Glutamatergic neuron (in vitro differentiated cells): ENCODE measurements around the gene PREP. TPM values are rescaled to one million over a fixed set of nuclear protein-coding genes. Genes with fewer than 3 reads are reported as not detected.
A peak's percentile ranks its signal among the peaks of the same experiment; 100 is the strongest.

Experiments used
- DNase-seq: peaks from one replicate; pipeline ENCODE4 v3.0.0; 2022
- H3K27ac Mint-ChIP-seq: one replicate; pipeline ENCODE4 v1.8.0; 2020; ENCODE audit warnings: mild to moderate bottlenecking, mixed read lengths, inconsistent platforms; ENCODE audit not compliant: unreplicated experiment
- H3K27me3 Mint-ChIP-seq: one replicate; pipeline ENCODE4 v1.8.0; 2020; ENCODE audit warnings: mild to moderate bottlenecking, moderate library complexity, mixed read lengths, inconsistent platforms; ENCODE audit not compliant: unreplicated experiment
- H3K36me3 Mint-ChIP-seq: one replicate; pipeline ENCODE4 v1.8.0; 2020; ENCODE audit warnings: mild to moderate bottlenecking, mixed read lengths, inconsistent platforms; ENCODE audit not compliant: unreplicated experiment
- H3K4me1 Mint-ChIP-seq: one replicate; pipeline ENCODE4 v1.8.0; 2020; ENCODE audit warnings: mild to moderate bottlenecking, low read depth, mixed read lengths, inconsistent platforms; ENCODE audit not compliant: unreplicated experiment
- H3K4me3 Mint-ChIP-seq: one replicate; pipeline ENCODE4 v1.8.0; 2020; ENCODE audit warnings: mild to moderate bottlenecking, mixed read lengths, inconsistent platforms; ENCODE audit not compliant: unreplicated experiment
- H3K9me3 Mint-ChIP-seq: one replicate; pipeline ENCODE4 v1.8.0; 2020; ENCODE audit warnings: mild to moderate bottlenecking, moderate library complexity, mixed read lengths, inconsistent platforms; ENCODE audit not compliant: unreplicated experiment
- CTCF ChIP-seq: fragments of 200-600 bp; sonication (generic); IDR thresholded peaks from one replicate; pipeline ENCODE4 v1.5.0; 2021; ENCODE audit not compliant: partially characterized antibody, unreplicated experiment
- total RNA-seq: library from RNA; stranded (reverse); fragmentation: NEBNext Ultra II Directional; extraction: Animal tissue kit (Norgen Biotek cat#: 25700); gene quantifications from one replicate; pipeline ENCODE4 v1.2.1, GENCODE V29; 2021; ENCODE audit not compliant: unreplicated experiment

Gene PREP
- total RNA-seq, 1 donor from 2014 or later = 206 TPM

DNA sequence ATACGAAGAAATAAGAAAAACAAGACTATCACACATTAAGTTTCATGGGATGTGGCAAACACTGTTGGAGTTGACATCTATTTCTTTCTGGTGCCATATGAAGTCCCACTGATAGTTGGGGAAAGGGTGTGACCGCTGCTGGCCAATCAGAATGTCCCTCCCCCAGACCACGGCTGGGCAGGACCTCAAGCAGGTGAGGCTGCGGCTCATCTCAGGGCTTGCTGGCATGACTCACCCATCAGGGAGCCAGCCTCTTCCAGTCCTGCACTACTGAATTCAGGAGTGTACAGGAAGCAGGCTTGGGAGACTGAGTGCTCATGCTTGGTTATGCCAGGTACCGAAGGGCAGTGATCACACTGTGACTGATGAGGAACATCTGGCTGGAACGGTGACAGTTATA lies 18.9 kb downstream of the PREP start:
- TF ChIP-seq CTCF = no peak
- H3K27me3 Mint-ChIP-seq = no peaks in the 10 kb centered on the region
- no peak for DNase-seq
- peaks cover 47% of the 10 kb centered on the region for H3K4me1 Mint-ChIP-seq
- no peak overlapping the region for H3K27ac Mint-ChIP-seq
- H3K36me3 Mint-ChIP-seq = peaks cover 5% of the 10 kb centered on the region
- H3K9me3 Mint-ChIP-seq = peaks cover 2% of the 10 kb centered on the region
- H3K4me3 Mint-ChIP-seq = no peak overlapping the region

GRCh38 chr6:105382958-105383357 lies 19.9 kb downstream of the PREP start:
- DNase-seq = no peak
- no peak overlapping the region for H3K27ac Mint-ChIP-seq
- peaks cover 5% of the 10 kb centered on the region for H3K36me3 Mint-ChIP-seq
- H3K4me1 Mint-ChIP-seq = peaks cover 45% of the 10 kb centered on the region
- no peak for TF ChIP-seq CTCF
- H3K4me3 Mint-ChIP-seq = no peak overlapping the region
- peaks cover 2% of the 10 kb centered on the region for H3K9me3 Mint-ChIP-seq
- no peaks in the 10 kb centered on the region for H3K27me3 Mint-ChIP-seq

DNA sequence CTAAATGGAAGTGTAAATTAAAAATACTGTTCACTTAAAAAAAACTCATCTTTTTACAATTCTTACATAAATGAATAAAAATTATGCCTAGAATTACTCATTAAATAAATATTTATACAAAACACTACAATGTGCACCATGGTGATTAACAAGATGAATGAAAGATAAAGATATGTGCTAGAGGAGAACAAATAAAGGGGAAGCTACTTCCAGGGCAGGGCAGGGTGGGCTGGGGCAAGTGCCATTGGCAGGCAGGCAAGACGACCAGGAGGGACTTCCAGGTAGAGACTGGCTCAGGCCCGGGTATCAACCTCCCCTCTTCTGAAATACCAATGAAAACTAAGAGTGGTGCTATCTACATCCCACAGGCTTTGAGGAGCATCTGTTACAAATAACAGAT lies 20.4 kb downstream of the PREP start:
- TF ChIP-seq CTCF = no peak
- no peak overlapping the region for H3K4me3 Mint-ChIP-seq
- peaks cover 4% of the 10 kb centered on the region for H3K9me3 Mint-ChIP-seq
- no peaks in the 10 kb centered on the region for H3K27me3 Mint-ChIP-seq
- DNase-seq = no peak
- H3K36me3 Mint-ChIP-seq = peaks cover 5% of the 10 kb centered on the region
- no peak overlapping the region for H3K27ac Mint-ChIP-seq
- H3K4me1 Mint-ChIP-seq = peaks cover 45% of the 10 kb centered on the region

- Mint-ChIP-seq H3K4me3 (no peak overlapping the region), H3K4me1 (peaks cover 45% of the 10 kb centered on the region), H3K27me3 (no peaks in the 10 kb centered on the region), H3K9me3 (peaks cover 6% of the 10 kb centered on the region), H3K27ac (peak overlapping the region; percentile 35), H3K36me3 (no peaks in the 10 kb centered on the region)
- no peak for TF ChIP-seq CTCF
- no peak for DNase-seq
Measured at GRCh38 chr6:105380634-105381033, 22.2 kb downstream of the PREP start.

GRCh38 chr6:105375797-105376196 lies 27.1 kb downstream of the PREP start:
- no peak for DNase-seq
- Mint-ChIP-seq H3K36me3 (no peaks in the 10 kb centered on the region), H3K4me3 (no peak overlapping the region)

More at GRCh38 chr6:105375797-105376196, 27.1 kb downstream of the PREP start:
- H3K27me3 Mint-ChIP-seq = no peaks in the 10 kb centered on the region
- peaks cover 4% of the 10 kb centered on the region for H3K9me3 Mint-ChIP-seq
- no peak for TF ChIP-seq CTCF
- peaks cover 18% of the 10 kb centered on the region for H3K4me1 Mint-ChIP-seq
- H3K27ac Mint-ChIP-seq = no peak overlapping the region
